ENCODE data around the gene SERTAD2. TPM values are rescaled to one million over a fixed set of nuclear protein-coding genes. Genes with fewer than 3 reads are reported as not detected.

Gene SERTAD2
- total RNA-seq, 1 experiment from 2014 or later = 34.7 TPM

- no peak for DNase-seq
- Histone ChIP-seq H3K9me3 (replicated peaks) (no peaks in the 10 kb centered on the region), H3K4me1 (no peaks in the 10 kb centered on the region; the same call in 1 of the 2 replicates), H3K27ac (no peak overlapping the region), H3K27me3 (no peaks in the 10 kb centered on the region), H3K36me3 (peaks cover 44% of the 10 kb centered on the region), H3K4me3 (no peak overlapping the region)
Measured at GRCh38 chr2:64632835-64633819, 20.6 kb downstream of the SERTAD2 start.

DNA sequence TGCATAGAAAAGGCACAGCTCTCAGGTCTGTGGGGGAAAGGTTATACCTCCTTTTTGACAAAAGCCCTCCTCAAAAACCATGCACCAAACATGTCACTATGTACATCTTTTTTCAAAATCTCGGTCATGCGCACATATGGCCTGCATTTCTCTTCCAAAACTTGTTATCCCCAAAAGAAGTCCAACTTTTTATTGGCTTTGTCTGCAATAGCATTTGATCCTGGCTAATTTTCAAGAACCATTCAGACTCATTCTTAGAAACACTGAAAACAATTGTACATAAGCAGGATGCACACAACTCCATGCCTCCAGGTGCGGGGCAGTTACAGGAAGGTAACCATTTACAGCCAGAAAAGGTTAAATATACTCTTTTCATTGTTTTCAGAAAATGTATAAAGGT, 21.9 kb downstream of the SERTAD2 start:
- no peak for DNase-seq
- peaks cover 44% of the 10 kb centered on the region for H3K36me3 ChIP-seq
- H3K9me3 ChIP-seq (replicated peaks) = no peaks in the 10 kb centered on the region

GRCh38 chr2:64630752-64631151, 23.0 kb downstream of the SERTAD2 start:
- Histone ChIP-seq H3K36me3 (peaks cover 36% of the 10 kb centered on the region), H3K4me3 (no peak overlapping the region), H3K27ac (no peak overlapping the region), H3K4me1 (peaks cover 12% of the 10 kb centered on the region), H3K27me3 (no peaks in the 10 kb centered on the region), H3K9me3 (replicated peaks) (no peaks in the 10 kb centered on the region)
- DNase-seq = no peak

More for the DNA sequence above, 21.9 kb downstream of the SERTAD2 start:
- peaks cover 6% of the 10 kb centered on the region for H3K4me1 ChIP-seq
- no peak overlapping the region for H3K4me3 ChIP-seq
- no peak overlapping the region for H3K27ac ChIP-seq
- H3K27me3 ChIP-seq = no peaks in the 10 kb centered on the region

GRCh38 chr2:64629875-64630274, 23.8 kb downstream of the SERTAD2 start:
- no peak for DNase-seq
- no peaks in the 10 kb centered on the region for H3K9me3 ChIP-seq (replicated peaks)
- H3K27me3 ChIP-seq = no peaks in the 10 kb centered on the region
- no peak overlapping the region for H3K27ac ChIP-seq
- H3K36me3 ChIP-seq = peaks cover 27% of the 10 kb centered on the region
- peaks cover 12% of the 10 kb centered on the region for H3K4me1 ChIP-seq
- H3K4me3 ChIP-seq = no peak overlapping the region

- Histone ChIP-seq H3K9me3 (replicated peaks) (no peaks in the 10 kb centered on the region), H3K27ac (no peak overlapping the region), H3K36me3 (peaks cover 22% of the 10 kb centered on the region), H3K4me1 (peaks cover 12% of the 10 kb centered on the region), H3K27me3 (no peaks in the 10 kb centered on the region), H3K4me3 (no peak overlapping the region)
- no peak for DNase-seq
Measured at GRCh38 chr2:64629329-64629781, 24.4 kb downstream of the SERTAD2 start.

GRCh38 chr2:64627860-64628841, 25.6 kb downstream of the SERTAD2 start:
- peaks cover 15% of the 10 kb centered on the region for H3K4me1 ChIP-seq
- H3K27ac ChIP-seq = peak overlapping the region; percentile 92
- H3K4me3 ChIP-seq = peak overlapping the region; percentile 46
- no peak for DNase-seq
- H3K36me3 ChIP-seq = peaks cover 10% of the 10 kb centered on the region; the same call in 1 of the 2 replicates
- H3K27me3 ChIP-seq = no peaks in the 10 kb centered on the region
- no peaks in the 10 kb centered on the region for H3K9me3 ChIP-seq (replicated peaks)

DNA sequence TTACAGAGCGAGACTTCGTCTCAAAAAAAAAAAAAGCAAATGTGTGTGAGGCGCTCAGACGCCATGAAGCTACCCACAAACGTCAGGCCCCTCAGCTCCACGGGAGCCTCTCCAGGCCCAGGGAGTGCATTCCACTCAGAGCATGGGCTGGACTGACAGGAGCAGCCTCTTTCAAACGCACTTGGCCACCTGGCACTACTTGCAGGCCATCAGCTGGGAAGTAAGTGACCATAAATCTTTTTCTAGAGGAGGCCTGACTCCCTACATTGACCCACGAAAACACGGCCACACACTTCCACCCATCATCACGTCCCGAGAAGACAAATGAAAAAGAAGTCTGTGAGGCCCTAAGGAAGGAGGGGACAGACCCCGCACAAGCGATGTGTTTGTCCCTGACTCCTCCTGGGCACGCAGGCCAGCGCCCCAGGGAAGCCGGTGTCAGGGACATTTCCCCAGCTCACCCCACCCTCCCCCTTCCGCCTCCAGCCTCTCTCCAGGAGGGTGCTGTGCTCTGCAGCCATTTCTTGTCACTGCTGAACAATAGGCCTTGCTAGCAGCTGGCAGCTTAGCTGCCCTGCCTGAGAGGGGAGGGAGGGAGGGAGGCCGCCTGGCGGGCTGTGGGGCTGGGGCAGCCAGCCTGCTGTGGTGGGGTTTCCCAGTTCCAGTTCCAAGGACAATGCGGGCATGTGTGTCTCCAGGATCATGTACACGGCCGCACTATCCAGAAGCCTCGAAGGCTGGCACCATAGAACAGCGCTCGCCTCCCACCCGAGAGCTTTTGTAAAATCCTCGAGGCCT, 26.6 kb downstream of the SERTAD2 start:
- Histone ChIP-seq H3K27ac (peak overlapping the region; percentile 92), H3K4me1 (peaks cover 18% of the 10 kb centered on the region), H3K4me3 (peak overlapping the region; percentile 46), H3K36me3 (peaks cover 5% of the 10 kb centered on the region; the same call in 1 of the 2 replicates), H3K9me3 (replicated peaks) (no peaks in the 10 kb centered on the region), H3K27me3 (no peaks in the 10 kb centered on the region)
- peak; percentile 95 to 96 for DNase-seq

DNA sequence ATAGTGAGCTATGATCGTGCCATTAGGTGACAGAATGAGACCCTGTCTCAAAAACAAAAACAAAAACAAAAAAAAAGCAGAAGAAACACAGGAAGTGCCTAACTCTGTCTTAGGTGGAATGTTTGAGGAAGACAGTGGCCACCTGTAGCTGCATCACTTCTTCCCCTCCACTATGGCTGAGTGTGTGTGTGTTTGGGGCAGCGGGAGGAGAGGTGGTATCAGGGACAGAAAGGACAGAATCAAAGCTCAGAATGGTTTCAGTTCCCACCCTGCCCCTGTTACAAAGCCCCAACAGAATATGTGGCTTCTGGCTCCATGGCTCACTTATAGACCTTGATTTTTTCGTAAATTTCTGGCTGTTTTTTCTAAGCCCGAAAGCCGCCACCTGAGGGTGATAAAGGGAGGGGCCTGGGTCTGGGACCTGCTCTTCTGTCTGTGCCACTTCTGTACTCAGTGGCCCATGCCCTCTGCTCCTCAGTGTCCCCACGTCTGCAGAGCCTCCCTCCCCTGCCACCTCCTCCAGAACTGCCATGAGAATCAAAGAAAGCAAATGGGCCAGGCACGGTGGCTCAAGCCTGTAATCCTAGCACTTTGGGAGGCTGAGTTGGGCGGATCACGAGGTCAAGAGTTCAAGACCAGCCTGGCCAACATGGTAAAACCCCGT, 27.4 kb downstream of the SERTAD2 start:
- H3K27ac ChIP-seq = peak overlapping the region; percentile 92
- DNase-seq = no peak

DNA sequence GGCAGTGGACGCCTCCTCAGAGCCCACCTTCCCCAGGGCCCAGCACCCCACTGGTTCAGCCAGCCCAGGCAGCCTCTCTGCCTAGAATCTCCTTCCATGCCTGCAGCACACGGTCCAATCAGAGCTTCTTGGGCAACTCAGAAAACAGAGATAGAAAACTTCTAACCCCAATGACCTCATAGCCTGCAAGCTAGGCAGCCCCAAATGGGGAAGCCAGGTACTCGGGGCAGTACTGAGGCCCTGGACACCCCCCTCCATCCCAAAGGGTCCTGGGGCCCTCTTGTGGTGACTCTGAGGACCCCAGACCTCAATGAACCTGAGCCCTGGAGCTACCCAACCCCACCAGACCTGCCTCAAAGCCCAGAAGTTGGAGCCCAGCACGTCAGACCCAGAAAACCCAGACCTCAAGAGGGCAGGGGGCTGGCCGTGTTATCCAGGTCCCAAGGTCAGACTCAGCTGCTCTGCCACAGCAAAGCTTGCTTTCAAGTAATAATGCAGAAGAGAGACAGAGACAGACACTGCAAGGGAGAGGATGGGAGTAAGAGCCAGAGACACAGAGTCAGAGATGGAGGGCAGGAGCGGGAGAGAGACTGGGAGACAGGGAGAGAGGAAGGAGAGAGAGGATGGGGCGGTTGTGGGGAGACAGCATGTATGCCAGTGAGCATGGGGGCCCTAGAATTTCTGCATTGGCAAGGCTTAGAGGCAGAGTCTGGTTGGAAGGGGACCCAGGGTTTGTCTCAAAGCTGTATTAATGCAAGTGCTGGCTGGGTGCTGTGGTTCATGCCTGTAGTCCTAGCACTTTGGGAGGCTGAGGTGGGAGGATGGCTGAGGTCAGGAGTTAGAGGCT, 28.2 kb downstream of the SERTAD2 start:
- Histone ChIP-seq H3K36me3 (0 out of 2 replicates have a peak, but pooled peaks cover 2% of the 10 kb centered on the region), H3K4me3 (no peak overlapping the region), H3K4me1 (peaks cover 22% of the 10 kb centered on the region), H3K27ac (no peak overlapping the region), H3K27me3 (no peaks in the 10 kb centered on the region), H3K9me3 (replicated peaks) (no peaks in the 10 kb centered on the region)
- peak in 1 of 2 experiments; percentile 49 for DNase-seq

More for the DNA sequence above, 27.4 kb downstream of the SERTAD2 start:
- Histone ChIP-seq H3K27me3 (no peaks in the 10 kb centered on the region), H3K4me3 (peak overlapping the region; percentile 46; the same call in 1 of the 2 replicates), H3K36me3 (peaks cover 2% of the 10 kb centered on the region; the same call in 1 of the 2 replicates), H3K9me3 (replicated peaks) (no peaks in the 10 kb centered on the region), H3K4me1 (peaks cover 22% of the 10 kb centered on the region)

DNA sequence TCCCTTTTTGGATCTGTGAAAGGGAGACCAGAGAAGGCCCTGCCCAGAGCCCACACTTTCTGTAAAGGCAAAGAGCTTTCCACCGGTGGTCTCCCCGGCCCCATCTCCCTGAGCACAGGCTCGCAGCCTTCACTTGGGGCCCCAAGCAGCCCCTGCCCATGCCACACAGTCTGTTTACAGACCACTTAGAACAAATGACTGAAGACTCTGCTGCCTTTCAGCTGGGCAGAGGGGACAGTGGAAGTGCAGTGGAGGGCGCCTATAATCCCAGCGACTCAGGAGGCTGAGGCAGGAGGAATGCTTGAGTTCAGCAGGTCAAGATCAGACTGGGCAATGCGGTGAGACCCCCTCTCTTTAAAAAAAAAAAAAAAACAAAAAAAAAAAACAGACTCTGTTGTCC, 28.9 kb downstream of the SERTAD2 start:
- Histone ChIP-seq H3K4me3 (no peak overlapping the region), H3K36me3 (0 out of 2 replicates have a peak, but pooled peaks cover 2% of the 10 kb centered on the region), H3K27ac (no peak overlapping the region), H3K27me3 (no peaks in the 10 kb centered on the region), H3K4me1 (peaks cover 22% of the 10 kb centered on the region), H3K9me3 (replicated peaks) (no peaks in the 10 kb centered on the region)
- no peak for DNase-seq

GRCh38 chr2:64624108-64624610, 29.6 kb downstream of the SERTAD2 start:
- no peak for DNase-seq
- H3K4me3 ChIP-seq = no peak overlapping the region
- no peaks in the 10 kb centered on the region for H3K36me3 ChIP-seq
- H3K27me3 ChIP-seq = no peaks in the 10 kb centered on the region
- H3K27ac ChIP-seq = no peak overlapping the region
- peaks cover 22% of the 10 kb centered on the region for H3K4me1 ChIP-seq
- H3K9me3 ChIP-seq (replicated peaks) = no peaks in the 10 kb centered on the region

- H3K4me1 ChIP-seq = peaks cover 22% of the 10 kb centered on the region
- H3K4me3 ChIP-seq = peak overlapping the region; percentile 33
- H3K36me3 ChIP-seq = no peaks in the 10 kb centered on the region
Measured at GRCh38 chr2:64623242-64623850, 30.4 kb downstream of the SERTAD2 start.

More at GRCh38 chr2:64623242-64623850, 30.4 kb downstream of the SERTAD2 start:
- H3K27me3 ChIP-seq = no peaks in the 10 kb centered on the region
- H3K9me3 ChIP-seq (replicated peaks) = no peaks in the 10 kb centered on the region
- DNase-seq = no peak
- peak overlapping the region; percentile 80 for H3K27ac ChIP-seq

Data from SJCRH30 (cell line).